Liver (tissue), 9 donors: ENCODE results near the gene FBXO28. TPM values are rescaled to one million over a fixed set of nuclear protein-coding genes. Genes with fewer than 3 reads are reported as not detected.

Experiments
- DNase-seq: peaks from one replicate; pipeline ENCODE4 v3.0.0-alpha.2; 2017; ENCODE audit warnings: low spot score
- H3K27ac ChIP-seq, 2 donors: one replicate each; pipeline ENCODE4 v1.7.0; 2013; ENCODE audit warnings: inconsistent platforms in 2 of 2, low read length in 2 of 2, control low read depth in 1 of 2, low read depth in 1 of 2, mild to moderate bottlenecking in 1 of 2
- H3K27me3 ChIP-seq, 4 donors: one replicate each; pipeline versions ENCODE4 v1.6.1 to v1.7.0; 2013; ENCODE audit warnings: low read length in 3 of 4, inconsistent platforms in 1 of 4, mild to moderate bottlenecking in 1 of 4, moderate library complexity in 1 of 4; ENCODE audit not compliant: control insufficient read depth in 4 of 4, insufficient read depth in 4 of 4
- H3K36me3 ChIP-seq, 4 donors: one replicate each; pipeline versions ENCODE4 v1.6.1 to v1.7.0; 2013; ENCODE audit warnings: low read length in 3 of 4, mild to moderate bottlenecking in 3 of 4, low read depth in 1 of 4, moderate library complexity in 1 of 4; ENCODE audit not compliant: control insufficient read depth in 4 of 4, insufficient read depth in 3 of 4
- H3K4me1 ChIP-seq, 4 donors: one replicate each; pipeline versions ENCODE4 v1.6.1 to v1.7.0; 2013; ENCODE audit warnings: low read length in 3 of 4, mild to moderate bottlenecking in 3 of 4, moderate library complexity in 1 of 4; ENCODE audit not compliant: control insufficient read depth in 4 of 4, insufficient read depth in 4 of 4
- H3K4me3 ChIP-seq, 3 donors: one replicate each; pipeline versions ENCODE4 v1.6.1 to v1.7.0; 2013; ENCODE audit warnings: low read length in 3 of 3, control low read depth in 1 of 3, low read depth in 1 of 3, mild to moderate bottlenecking in 1 of 3
- H3K9ac ChIP-seq, 2 donors: one replicate each; pipeline ENCODE4 v1.7.0; 2013; ENCODE audit warnings: low read length in 2 of 2, mild to moderate bottlenecking in 2 of 2, moderate library complexity in 2 of 2, control low read depth in 1 of 2, low read depth in 1 of 2
- H3K9me3 ChIP-seq, 4 donors: one replicate each; pipeline versions ENCODE4 v1.6.1 to v1.7.0; 2013; ENCODE audit warnings: low read length in 3 of 4; ENCODE audit not compliant: control insufficient read depth in 4 of 4
- ATF3 ChIP-seq: IDR thresholded peaks from 2 replicates; pipeline ENCODE4 v1.6.1; 2016; ENCODE audit warnings: antibody characterized with exemption
- CTCF ChIP-seq: fragments of 150-350 bp; IDR thresholded peaks from 2 replicates; pipeline ENCODE4 v1.5.1; 2017; ENCODE audit warnings: improper control_type of control experiment, low read depth, low read length; ENCODE audit not compliant: missing input control
- EGR1 ChIP-seq, 2 donors: IDR thresholded peaks; 2 replicates each; pipeline ENCODE4 v1.6.1; 2016 to 2018; ENCODE audit warnings: antibody characterized with exemption in 2 of 2, low read depth in 2 of 2
- FOXA1 ChIP-seq: IDR thresholded peaks from 2 replicates; pipeline ENCODE4 v1.6.1; 2016; ENCODE audit warnings: antibody characterized with exemption
- GABPA ChIP-seq, 2 donors: IDR thresholded peaks in 1 of 2; conservative IDR thresholded peaks in 1 of 2; 2 replicates each; pipeline ENCODE4 v1.6.1; 2016; ENCODE audit warnings: antibody characterized with exemption in 2 of 2, mild to moderate bottlenecking in 1 of 2, moderate library complexity in 1 of 2
- HNF4A ChIP-seq, 2 donors: conservative IDR thresholded peaks; 2 replicates each; pipeline ENCODE4 v1.6.1; 2016; ENCODE audit warnings: antibody characterized with exemption in 2 of 2, mild to moderate bottlenecking in 2 of 2
- HNF4G ChIP-seq: IDR thresholded peaks from 2 replicates; pipeline ENCODE4 v1.6.1; 2016; ENCODE audit warnings: antibody characterized with exemption
- JUND ChIP-seq, 2 donors: IDR thresholded peaks; 2 replicates each; pipeline ENCODE4 v1.6.1; 2016; ENCODE audit warnings: antibody characterized with exemption in 2 of 2
- MAX ChIP-seq: IDR thresholded peaks from 2 replicates; pipeline ENCODE4 v1.6.1; 2016; ENCODE audit warnings: antibody characterized with exemption
- RAD21 ChIP-seq, 2 donors: IDR thresholded peaks; 2 replicates each; pipeline ENCODE4 v1.6.1; 2016; ENCODE audit warnings: antibody characterized with exemption in 2 of 2, mild to moderate bottlenecking in 2 of 2
- REST ChIP-seq: IDR thresholded peaks from 2 replicates; pipeline ENCODE4 v1.6.1; 2016; ENCODE audit warnings: antibody characterized with exemption, mild to moderate bottlenecking
- TAF1 ChIP-seq: conservative IDR thresholded peaks from 2 replicates; pipeline ENCODE4 v1.6.1; 2016; ENCODE audit warnings: antibody characterized with exemption, mild to moderate bottlenecking
- YY1 ChIP-seq: IDR thresholded peaks from 2 replicates; pipeline ENCODE4 v1.6.1; 2016; ENCODE audit warnings: antibody characterized with exemption, mild to moderate bottlenecking
- ZBTB33 ChIP-seq: IDR thresholded peaks from 2 replicates; pipeline ENCODE4 v1.6.1; 2016; ENCODE audit warnings: antibody characterized with exemption
- WGBS: extraction: QIAGEN DNeasy Blood & Tissue Kit; methylation state at CpG from one replicate; pipeline ENCODE4 v1.1.7; 2013; 5-methylcytosine and 5-hydroxymethylcytosine counted together
- polyA plus RNA-seq, 2 donors: library from polyadenylated mRNA; stranded (reverse) in 1 of 2; unstranded in 1 of 2; fragments of 200-250 nt in 1 of 2; fragments of >200 nt in 1 of 2; fragmentation: Nextera tagmentation in 1 of 2; extraction: Ambion mirVana in 1 of 2; gene quantifications; one replicate each; pipeline versions ENCODE4 v1.2.1 to v1.2.3, GENCODE V29; 2013 to 2015
- total RNA-seq, 2 donors: library from RNA; depleted of rRNA; stranded (reverse); fragments of >200 nt; gene quantifications; one replicate each; pipeline ENCODE4 v1.2.3, GENCODE V29; 2014
- donor health status: healthy.
- donor health status: healthy.
- donor health status: healthy.
- donor health status: healthy.
- donor health status: healthy.

FBXO28 gene
- total and polyA plus RNA-seq, 4 donors: 6.7 to 23.1 (median 13.1) TPM

GRCh38 chr1:224084867-224085266 is 29.0 kb upstream of the FBXO28 start:
- no peak for TF ChIP-seq FOXA1
- TF ChIP-seq EGR1 (IDR thresholded peaks at IDR 0.05; ENCODE audit: low read depth in 2 of 2): no peak
- TF ChIP-seq CTCF: no peak
- TF ChIP-seq ATF3: no peak
- TF ChIP-seq TAF1: no peak
- TF ChIP-seq HNF4A (conservative IDR thresholded peaks at IDR 0.05): no peak
- TF ChIP-seq GABPA (IDR thresholded peaks at IDR 0.05 in 1 of 2, conservative IDR thresholded peaks at IDR 0.05 in 1 of 2): no peak
- TF ChIP-seq RAD21 (IDR thresholded peaks at IDR 0.05): no peak
- no peak for TF ChIP-seq YY1
- no peak for TF ChIP-seq JUND (IDR thresholded peaks at IDR 0.05)
- TF ChIP-seq ZBTB33: no peak
- H3K27me3 ChIP-seq: no peaks in the 10 kb centered on the region
- DNase-seq: no peak

GRCh38 chr1:224085421-224086108 is 28.3 kb upstream of the FBXO28 start:
- no peak for TF ChIP-seq HNF4G
- no peak for TF ChIP-seq REST
- TF ChIP-seq TAF1: no peak
- TF ChIP-seq JUND (IDR thresholded peaks at IDR 0.05): no peak
- no peak for TF ChIP-seq EGR1 (IDR thresholded peaks at IDR 0.05; ENCODE audit: low read depth in 2 of 2)
- no peak for TF ChIP-seq CTCF
- no peak for TF ChIP-seq GABPA (IDR thresholded peaks at IDR 0.05 in 1 of 2, conservative IDR thresholded peaks at IDR 0.05 in 1 of 2)
- TF ChIP-seq FOXA1: no peak
- no peak for TF ChIP-seq HNF4A (conservative IDR thresholded peaks at IDR 0.05)
- no peak for TF ChIP-seq ATF3
- no peak for TF ChIP-seq RAD21 (IDR thresholded peaks at IDR 0.05)
- TF ChIP-seq MAX: no peak
- no peak overlapping the region for H3K27ac ChIP-seq
- no peaks in the 10 kb centered on the region for H3K4me1 ChIP-seq
- H3K4me3 ChIP-seq: no peak overlapping the region
- H3K9ac ChIP-seq: no peak overlapping the region
- no peaks in the 10 kb centered on the region for H3K27me3 ChIP-seq
- H3K36me3 ChIP-seq: no peaks in the 10 kb centered on the region
- no peak for DNase-seq
- 93% methylated on average over 4 of the region's 4 CpGs for WGBS
- H3K9me3 ChIP-seq: no peaks in the 10 kb centered on the region

More at GRCh38 chr1:224084867-224085266, 29.0 kb upstream of the FBXO28 start:
- Histone ChIP-seq H3K4me3 (no peak overlapping the region), H3K27ac (no peak overlapping the region), H3K4me1 (no peaks in the 10 kb centered on the region), H3K36me3 (no peaks in the 10 kb centered on the region), H3K9ac (no peak overlapping the region), H3K9me3 (no peaks in the 10 kb centered on the region)
- WGBS: 54% methylated on average over 4 of the region's 4 CpGs
